Mammary epithelial cell (primary cell): ENCODE data around the gene TACC2.

Experiments
- CTCF ChIP-seq, 2 donors: IDR thresholded peaks in 1 of 2; conservative IDR thresholded peaks in 1 of 2; 2 replicates each; pipeline ENCODE4 v1.5.1; 2011 to 2012; ENCODE audit warnings: inconsistent platforms in 2 of 2, low read length in 2 of 2, mild to moderate bottlenecking in 2 of 2, control low read depth in 1 of 2, low read depth in 1 of 2; ENCODE audit not compliant: insufficient read depth in 1 of 2; ENCODE audit errors: extremely low read depth in 1 of 2
- EZH2 ChIP-seq: IDR thresholded peaks from 2 replicates; pipeline ENCODE4 v1.6.1; 2012; ENCODE audit warnings: low read length, inconsistent platforms, borderline replicate concordance

- TF ChIP-seq CTCF (conservative IDR thresholded peaks at IDR 0.05 in 1 of 2, IDR thresholded peaks at IDR 0.05 in 1 of 2; ENCODE audit: extremely low read depth in 1 of 2, insufficient read depth in 1 of 2, low read depth in 1 of 2, low read length in 2 of 2) (no peak), EZH2 (no peak)
Observed at GRCh38 chr10:122077311-122077875, 88.4 kb downstream of the TACC2 start.
